ENCODE measurements around the gene DLG5.

The DLG5 gene

DNA sequence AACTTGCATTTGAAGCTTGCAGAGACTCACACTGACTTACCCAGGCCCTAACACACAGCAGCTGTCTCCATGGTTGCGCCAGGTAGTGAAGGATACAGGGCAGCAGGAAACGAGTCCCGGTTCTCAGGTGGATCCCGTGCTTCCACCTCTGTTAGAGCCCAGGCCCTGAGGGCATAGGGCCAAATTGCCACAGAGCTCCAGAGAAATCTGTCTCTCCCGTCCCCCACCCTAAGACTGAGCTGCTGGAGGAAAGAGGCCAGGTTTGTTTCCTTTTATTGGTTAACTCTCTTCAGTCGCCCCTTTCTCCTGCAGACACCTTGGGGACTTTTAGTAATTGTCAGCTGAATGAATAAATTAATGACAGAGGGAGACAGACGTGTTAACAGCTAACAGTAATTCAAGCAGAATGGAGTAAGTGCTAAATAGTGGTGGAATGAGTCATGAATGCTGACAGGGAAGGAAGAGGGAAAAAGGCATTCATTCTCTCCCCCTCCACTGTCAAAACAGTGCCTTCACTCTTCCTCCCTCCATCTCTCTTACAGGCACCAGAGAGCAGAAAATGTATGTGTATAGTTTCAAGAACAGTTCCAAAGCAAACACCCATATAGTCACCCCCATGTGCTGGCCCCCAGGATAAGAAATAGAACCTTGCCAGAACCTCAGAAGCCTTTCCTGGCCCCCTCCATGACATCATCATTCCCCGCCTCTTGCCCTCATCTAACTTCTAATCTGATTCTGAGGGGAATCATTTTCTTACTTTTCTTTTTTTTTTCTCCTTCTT, 16.8 kb upstream of the DLG5 start:
- DNase-seq (ENCODE audit: low read depth) = peak; percentile 52

DNA sequence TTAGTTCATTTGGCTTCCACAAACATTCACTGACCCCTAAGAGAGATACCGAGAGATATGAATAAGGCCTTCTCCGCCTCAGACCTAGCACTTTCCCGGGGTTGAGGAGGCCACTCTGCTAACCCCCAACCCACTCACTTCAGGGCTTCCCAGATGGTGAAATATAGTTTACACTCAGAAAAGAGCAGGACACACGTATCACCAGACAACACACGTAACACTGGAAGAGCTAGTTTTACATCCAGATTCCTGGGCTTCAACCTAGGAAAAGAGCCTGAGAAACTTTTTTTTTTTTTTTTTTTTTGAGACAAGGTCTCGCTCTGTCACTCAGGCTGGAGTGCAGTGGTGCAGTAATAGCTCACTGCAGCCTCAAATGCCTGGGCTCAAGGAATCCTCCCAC, 15.2 kb upstream of the DLG5 start:
- DNase-seq (ENCODE audit: low read depth) = no peak

DNA sequence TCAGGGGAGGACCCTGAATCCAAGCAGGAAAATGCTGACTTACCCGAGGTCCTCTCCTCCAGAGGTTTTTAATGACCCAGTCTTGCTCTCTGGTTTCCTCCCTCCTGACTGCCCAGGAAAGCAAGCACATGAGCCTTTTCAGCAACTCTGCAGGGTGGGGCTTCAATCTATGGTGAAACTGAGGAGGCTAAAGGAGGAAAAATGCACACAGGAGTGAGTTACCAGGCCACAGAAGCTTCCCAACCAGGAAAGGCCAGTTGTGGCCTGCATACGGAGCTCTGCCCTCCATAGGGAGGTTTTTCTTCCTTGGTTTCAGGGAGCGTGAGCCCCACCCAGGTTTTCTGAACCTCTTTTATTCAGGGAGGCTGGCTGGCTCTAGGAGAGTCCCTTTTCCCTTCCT, 14.1 kb upstream of the DLG5 start:
- no peak for DNase-seq (ENCODE audit: low read depth)

DNA sequence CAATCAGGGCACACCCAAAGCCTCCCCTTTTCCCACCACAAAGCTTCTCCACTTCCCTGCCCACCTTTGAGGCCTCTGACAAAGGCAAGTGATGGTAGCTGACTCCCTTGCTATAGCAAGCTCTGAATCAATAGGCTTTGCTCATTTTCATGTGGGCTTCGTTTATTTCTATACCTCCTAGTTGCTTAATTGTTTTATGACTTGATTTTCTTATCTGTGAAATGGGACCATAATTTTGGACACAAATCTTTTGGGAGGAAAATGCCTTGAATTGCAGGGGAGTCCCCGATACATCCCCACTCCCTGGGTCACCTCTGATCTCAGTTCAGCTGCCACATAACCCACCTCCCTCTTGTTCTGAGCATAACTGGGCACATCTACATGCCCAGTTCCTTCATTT, 13.7 kb upstream of the DLG5 start:
- DNase-seq (ENCODE audit: low read depth) = no peak

DNA sequence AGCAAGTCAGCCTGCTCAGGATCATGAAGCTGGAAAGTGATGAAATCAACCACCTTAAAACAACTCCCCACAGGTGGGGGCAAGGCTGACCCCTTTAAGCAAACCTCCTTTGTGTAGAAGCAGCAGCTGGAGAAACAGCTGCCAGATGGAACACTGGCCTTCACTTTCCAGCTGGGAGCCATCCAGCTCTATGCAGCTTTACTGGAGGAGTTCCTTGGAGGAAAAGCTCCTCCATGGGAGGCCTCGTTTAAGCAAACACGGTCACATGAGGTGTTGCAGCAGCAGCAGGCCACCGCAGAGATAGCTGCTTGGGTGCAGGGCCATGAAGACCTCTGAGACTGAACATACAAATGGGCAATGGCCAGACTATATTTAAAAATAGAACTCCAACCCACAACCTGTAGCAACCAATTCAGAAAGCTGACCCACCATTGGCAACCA, 13.0 kb upstream of the DLG5 start:
- peak; percentile 97 for DNase-seq (ENCODE audit: low read depth)

DNA sequence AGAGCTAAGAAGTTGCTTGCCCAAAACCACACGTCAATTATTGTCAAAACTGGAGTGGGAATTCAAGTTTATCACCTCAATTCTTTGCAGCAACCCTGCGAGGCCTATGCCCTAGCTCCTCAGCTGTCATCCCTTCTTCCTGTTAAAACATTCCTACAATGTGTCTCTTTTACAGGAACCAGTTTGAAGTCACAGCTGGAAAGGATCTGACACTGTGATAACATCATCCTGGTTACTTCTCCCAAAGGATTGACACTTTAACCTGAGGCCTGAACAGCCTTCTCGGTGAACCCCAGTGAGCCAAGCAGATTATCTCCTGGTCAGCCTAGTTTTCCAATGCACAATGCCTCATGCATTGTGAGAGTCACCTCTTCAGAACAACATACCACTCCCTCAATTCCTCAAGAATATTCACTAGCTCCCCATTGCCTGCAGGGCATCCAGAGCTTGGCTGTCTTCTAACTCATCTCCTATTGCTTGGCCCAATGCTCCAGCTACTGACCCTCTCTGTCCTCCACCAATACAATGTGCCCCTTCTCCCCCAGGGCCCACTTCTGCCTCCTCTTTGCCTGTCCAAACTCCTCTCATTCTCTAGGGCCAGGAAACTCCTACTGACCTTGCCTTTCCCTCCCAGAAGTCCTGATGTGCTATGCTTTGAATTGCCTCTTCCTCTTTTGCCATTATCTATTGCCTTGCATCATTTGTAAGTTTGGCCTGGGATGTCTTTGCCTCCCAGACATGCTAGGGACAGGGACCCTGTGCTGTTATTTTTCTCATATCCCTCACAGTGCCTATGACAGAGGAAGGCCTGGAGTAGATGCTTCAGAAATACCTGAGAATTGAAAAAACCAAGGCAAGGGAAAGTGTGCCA, 10.4 kb upstream of the DLG5 start:
- DNase-seq (ENCODE audit: low read depth) = no peak

DNA sequence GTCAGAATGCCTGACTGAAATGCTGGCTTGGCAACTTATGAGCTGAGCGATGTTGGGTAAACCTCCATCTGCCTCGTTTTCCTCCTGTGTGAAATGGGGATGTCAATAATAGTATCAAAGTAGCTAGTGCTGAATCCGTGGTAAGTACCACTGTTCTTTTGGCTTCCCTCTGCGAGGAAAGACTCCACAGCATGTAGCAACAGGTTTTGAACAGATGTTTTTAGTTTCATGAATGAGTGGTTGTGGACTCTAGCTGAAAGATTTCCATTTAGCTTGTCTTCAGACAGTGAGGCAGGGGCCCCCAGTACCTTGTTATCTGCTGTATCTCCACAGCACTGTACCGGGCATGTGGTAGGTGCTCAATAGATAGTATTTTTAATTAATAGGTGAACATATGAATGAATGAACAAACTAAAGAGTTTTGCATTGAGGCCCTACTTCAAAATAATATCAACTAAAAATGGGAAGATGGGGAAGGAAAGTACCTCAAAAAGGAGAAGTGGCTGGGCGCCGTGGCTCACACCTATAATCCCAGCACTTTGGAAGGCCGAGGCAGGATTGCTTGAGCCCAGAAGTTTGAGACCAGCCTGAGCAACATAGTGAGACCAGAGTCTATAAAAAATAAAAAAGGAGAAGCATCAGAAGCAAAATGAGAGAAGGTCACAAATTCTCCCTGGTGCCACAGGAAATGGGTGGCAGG, 5.6 kb upstream of the DLG5 start:
- DNase-seq (ENCODE audit: low read depth) = peak; percentile 37

DNA sequence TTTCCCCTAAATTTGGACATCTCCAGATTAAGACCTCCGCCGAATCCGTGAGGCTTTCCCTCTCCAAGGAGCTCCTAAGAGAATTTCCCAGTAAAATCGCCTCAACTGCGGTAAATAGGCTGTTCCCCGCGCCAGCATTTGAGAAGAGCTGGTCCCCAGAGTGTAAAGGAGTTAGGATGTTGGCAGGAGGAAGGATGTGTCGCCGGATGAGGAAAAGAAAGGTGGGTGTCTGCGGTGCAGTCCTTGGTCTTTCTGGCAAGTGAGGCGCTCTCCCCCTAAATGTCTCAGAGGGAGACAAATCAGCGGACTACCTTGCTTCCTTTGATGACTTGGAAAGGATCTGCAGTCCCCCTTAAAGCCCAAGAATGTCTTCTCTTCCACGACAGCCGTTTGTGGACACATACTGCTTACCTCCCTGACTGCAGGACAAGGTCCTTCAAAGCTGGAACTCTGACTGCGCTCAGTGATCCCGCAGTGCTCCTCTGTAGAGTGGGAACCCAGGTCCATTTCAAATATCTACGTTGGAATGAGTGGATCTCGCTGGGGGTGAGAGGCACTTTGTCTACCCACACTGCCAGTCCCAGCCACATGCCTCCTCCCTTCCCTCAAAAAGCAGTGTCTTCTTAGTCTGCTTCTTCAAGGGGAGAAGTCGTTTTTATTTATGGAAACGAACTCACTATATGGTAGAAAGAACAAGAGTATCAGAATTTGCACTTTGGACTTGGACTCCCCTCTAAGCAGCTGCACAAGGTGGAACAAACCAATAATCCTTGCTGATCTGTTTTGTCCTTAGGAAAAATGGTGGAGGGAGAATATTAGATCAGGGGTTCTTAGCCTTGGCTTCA, 1.1 kb upstream of the DLG5 start:
- DNase-seq (ENCODE audit: low read depth) = no peak

DNA sequence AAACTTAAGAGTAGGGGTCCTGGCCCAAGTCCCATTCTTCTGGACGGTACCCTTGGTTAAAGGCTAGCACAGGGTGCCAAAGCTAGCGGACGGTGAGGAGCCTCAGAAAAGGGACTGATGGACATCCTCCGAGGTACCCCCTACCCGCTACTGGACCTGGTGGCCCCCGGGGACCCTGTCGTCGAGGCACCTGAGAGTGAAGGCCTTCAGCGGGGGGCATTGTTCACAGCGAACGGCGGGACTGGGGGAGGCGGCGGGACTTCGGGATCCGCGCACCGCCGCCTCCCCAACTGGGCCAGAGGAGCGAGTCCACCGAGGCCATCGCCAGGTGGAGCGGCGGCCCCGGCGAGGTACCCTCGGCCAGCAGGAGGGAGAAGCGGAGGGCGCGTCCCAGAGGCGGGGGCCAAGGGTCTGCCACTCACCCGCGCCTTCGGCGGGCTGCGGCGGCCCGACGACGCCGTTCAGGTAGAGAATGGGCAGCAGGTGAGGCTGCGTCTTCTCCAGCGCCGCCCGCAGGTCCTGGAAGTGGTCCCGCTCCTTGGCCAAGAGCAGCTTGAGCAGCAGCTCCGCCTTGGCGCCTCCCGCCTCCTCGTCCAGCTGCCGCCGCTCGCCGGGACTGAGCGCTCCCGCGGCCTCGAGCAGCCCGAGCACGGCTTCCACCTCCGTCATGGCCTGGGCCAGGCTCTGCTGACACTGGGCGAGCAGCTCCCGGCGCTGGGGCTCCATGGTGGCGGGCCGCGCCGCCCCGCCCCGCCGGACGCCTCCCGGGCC, 575 bp downstream of the DLG5 start:
- peak; percentile 18 for DNase-seq (ENCODE audit: low read depth)

DNA sequence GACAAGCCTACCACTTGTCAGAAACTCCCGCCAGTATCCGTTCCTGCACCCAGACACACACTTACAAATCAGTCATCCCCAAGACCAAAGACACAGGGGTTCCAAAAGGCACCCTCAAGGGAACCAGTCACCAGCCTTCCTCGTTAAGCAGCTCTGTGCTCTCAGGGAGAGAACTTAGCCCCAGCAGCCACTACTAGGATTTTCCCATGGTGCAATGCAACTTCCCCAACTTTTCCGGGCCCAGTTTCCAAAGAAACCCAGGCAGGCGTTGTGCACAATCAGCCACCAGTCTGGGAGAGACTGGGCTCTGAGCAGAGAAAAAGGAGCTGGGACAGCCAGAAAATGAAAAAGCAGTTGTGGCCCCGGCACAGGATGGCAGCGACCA, 1.2 kb downstream of the DLG5 start:
- peak; percentile 33 for DNase-seq (ENCODE audit: low read depth)

DNA sequence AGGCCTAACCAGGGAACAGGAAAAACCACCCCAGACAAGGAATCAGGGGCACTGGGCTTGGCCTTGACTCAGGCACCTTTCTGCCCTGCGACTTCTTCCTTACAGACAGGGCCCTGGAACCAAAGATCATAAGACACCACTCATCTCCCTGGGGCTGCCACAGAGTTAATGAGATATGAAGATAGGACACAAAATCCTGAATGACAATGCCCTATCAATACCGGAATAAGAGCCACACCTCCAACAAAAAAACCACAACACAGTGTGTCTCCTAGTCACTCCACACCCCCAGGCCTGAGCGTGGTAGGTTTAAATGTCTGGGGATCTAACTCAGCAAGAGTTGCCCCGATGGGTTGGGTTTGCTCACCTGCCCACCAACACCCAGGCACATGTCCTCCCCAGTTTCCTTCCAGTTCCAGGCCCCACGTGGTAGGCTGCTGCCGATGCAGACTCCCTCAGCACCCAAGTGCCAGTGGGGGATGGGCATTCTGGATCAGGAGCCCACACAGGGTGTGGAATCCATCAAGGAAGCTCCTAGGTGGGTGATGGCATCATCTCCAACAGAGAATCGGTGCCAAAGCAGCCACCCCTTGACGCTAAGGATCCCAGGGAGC, 3.9 kb downstream of the DLG5 start:
- DNase-seq (ENCODE audit: low read depth) = no peak

DNA sequence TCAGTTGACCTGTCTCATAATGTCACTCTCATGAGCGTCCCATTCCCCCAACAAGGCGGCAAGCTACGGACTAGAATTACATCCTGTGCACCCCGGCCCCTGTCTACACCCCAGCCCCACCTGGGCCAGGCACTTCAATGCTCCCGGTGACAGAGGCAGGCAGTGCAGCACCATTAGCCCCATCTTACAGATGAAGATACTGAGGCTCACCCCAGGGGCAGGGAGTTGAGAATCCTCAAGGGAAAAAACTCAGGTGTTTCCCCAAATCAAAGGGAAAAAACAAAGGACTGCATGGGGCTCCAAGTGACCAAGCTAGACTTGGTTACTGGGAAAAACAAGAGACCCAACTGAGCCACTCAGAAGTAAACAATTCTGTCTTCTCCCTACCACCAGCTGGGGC, 4.5 kb downstream of the DLG5 start:
- no peak for DNase-seq (ENCODE audit: low read depth)

DNA sequence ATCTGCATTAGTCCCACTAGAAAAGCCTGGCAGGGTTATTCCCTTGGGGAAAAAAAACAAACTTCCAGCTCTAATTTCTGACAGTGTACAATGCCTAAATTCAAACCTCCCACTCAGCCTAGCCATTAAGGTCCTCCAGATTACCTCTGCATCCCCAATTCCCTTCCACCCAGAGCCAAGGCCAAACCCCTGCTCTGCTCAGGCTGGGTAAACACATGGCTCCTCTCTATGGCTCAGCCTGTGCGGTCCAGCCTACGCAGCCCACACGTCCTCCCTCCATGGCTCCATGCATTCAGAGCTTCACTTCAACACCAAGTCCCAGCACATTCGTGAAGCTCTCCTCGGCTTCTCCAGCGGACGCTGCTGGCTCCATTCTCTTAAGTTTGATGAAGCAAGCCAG, 5.2 kb downstream of the DLG5 start:
- no peak for DNase-seq (ENCODE audit: low read depth)

DNA sequence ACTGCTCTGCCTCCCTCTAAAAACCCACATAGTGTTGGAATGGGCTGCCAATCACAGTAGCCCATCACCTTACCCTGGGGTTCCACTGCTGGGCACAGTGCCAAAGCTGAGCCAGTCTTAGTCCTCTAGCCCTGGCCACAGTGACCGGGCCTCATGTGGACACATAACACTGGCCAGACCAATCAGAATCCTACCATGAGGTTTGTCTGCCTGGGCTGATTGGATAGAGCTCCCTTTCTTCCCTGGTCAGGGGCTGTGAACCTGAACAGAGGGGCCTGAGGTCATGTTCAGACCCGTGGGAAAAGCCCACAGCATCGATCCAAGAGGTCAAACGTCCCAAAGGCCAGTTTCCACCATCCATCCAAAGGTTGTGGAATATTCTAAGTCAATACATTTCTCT, 6.1 kb downstream of the DLG5 start:
- no peak for DNase-seq (ENCODE audit: low read depth)

DNA sequence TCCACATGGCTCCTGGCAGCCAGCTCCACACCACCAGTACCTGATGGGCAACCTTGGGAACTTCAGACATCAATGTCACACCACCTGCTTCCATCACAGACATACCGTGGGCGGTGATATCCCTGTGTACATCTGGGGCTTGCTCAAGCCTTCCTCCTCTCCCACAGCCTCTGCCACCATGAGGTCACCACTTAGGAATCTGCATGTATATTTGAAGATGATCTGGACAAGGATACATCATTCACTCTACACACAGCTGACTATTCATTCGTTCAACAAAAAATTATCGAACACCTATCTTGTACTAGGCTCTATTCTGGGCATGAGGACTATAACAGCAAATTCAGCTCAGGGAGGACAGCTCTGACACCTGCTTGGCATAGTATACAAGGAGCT, 6.8 kb downstream of the DLG5 start:
- DNase-seq (ENCODE audit: low read depth) = peak; percentile 62

DNA sequence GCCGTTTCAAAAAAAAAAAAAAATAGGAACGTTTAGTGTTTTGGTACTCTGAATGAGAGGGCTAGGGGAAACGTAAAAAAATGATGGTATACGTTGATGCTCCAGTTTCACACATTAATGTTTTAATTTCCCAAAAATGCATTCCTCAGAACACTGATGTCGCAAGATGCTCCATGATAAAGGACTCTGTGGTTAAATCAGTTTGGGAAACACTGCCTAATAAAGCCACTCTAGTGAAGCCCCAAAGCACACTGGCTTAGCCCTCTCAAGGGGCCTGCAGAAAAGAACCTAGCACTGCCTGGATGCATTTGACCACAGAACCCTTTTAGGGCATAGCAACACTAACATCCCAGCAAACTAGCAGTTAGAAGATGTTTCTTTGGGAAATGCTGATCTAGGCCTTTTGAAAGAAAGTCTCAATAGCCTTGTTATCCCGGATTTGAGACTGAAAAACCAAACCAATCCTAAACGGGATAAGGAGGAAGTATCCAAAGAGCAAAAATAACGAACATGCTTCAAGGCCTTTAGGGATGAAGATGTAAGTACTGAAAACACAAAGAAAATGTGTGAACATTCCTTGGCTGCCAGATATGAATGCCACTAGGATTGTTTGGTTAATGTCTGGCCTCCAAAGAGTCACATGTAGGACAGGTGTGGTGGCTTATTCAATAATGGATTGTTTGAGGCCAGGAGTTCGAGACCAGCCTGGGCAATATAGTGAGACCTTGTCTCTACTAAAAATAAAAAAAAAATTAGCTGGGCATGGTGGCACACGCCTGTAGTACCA, 11.0 kb downstream of the DLG5 start:
- peak; percentile 26 for DNase-seq (ENCODE audit: low read depth)

DNA sequence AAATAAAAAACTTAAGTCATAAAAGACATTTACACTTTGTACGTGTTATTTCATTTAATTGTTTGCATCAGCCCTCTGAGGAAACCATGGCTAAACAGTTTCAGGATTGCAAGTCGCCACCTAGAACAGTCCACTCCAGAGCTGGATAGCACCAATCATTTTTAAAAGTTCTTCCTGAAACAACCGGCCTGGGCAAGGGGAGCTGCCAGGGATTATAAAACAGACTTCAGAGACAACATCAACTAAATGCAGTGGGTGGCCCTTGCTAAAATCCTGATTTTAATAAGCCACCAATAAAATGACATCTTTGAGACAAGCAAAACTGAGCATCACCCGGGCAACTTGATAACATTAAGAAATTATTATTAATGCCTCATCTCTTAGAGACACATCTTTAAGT, 13.5 kb downstream of the DLG5 start:
- DNase-seq (ENCODE audit: low read depth) = no peak

DNA sequence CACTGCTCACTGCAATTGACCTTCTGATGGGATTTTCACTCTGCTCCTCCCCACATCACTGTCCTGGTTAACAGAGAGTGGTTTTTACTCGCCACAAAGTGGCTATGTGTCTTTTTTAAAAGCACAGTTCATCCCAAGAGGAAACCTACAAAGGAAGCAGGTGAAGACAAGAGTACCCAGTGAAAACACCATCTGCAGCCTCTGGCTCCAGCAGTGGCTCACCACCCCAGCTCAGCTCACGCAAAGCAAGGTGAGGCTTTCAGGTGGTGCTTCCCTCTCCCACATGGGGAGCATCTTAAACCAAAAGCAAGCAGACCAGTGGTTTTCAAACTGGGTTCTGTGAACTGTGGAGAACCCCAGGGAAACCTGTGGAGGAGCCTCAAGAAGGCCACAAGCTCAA, 14.0 kb downstream of the DLG5 start:
- no peak for DNase-seq (ENCODE audit: low read depth)

DNA sequence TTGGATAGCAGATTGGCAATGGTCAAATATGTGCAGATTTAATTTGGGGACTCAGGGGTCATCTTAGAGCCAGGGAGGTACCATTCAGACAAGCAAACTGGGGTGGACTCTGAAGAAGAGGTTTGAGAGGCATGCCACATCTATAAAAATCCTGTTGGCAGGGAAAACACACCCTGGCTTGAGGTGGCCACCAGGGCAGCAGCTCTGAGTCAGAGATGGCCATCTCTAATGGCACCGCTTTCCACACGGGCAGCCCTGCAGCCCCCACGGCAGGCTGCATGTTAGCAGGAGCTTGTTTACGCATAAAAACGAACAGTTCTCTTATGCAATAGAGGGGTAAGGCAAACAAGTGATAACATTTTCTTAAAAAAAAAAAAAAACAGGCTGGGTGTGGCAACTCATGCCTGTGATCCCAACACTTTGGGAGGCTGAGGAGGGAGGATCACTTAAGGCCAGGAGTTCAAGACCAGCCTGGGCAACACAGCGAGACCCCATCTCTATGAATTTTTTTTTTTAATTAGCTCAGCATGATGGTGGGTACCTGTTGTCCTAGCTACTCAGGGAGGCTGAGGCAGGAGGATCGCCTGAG, 14.9 kb downstream of the DLG5 start:
- peak; percentile 57 for DNase-seq (ENCODE audit: low read depth)

All from fibroblast of gingiva (primary cell).